Measurements from ENCODE around the gene PLXNC1. TPM values are rescaled to one million over a fixed set of nuclear protein-coding genes. Genes with fewer than 3 reads are reported as not detected.
A peak's percentile ranks its signal among the peaks of the same experiment; 100 is the strongest.
"Not testable (repeated sequence)": the region's sequence is repeated elsewhere in the genome, so short reads cannot be mapped to it uniquely, and the experiment has no call there.

PLXNC1 gene
- total RNA-seq, 2 donors from 2014 or later, result 14.7 to 20.6 TPM

DNA sequence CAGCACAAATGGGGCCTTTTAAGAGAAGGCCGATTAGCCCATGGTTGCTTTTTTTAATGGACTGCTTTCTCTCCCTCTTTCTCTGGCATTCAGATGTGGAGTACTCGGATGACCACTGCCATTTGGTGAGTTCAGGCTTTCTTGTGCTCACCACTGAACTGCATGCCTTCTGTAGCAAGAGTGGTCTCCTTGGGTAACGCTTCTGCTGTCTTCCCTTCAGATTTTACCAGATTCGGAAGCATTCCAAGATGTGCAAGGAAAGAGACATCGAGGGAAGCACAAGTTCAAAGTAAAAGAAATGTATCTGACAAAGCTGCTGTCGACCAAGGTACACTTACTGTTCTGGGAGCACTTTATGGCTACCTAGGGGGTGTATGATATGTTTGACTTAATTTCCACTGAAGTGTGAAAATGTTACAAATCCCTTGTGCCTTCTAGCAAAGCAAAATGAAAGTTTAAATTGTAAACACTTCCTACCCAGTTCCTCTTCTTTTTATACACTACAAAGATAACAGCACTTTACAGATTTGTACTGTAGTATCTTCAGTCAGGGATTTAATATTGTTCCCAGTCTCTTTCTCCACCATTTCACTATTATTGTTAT, 148.8 kb downstream of the PLXNC1 start:
- no peak for DNase-seq (ENCODE audit: low spot score)
- H3K36me3 Mint-ChIP-seq, result peaks cover 39% of the 10 kb centered on the region
- peaks cover 7 to 8% of the 10 kb centered on the region in 2 donors for H3K4me1 Mint-ChIP-seq (ENCODE audit: low read depth in 2 of 2)
- H3K9me3 Mint-ChIP-seq, result no peaks in the 10 kb centered on the region
- no peak overlapping the region for H3K4me3 Mint-ChIP-seq
- ATAC-seq, result no peak
- H3K27me3 Mint-ChIP-seq, result no peaks in the 10 kb centered on the region
- no peak overlapping the region for H3K27ac Mint-ChIP-seq

DNA sequence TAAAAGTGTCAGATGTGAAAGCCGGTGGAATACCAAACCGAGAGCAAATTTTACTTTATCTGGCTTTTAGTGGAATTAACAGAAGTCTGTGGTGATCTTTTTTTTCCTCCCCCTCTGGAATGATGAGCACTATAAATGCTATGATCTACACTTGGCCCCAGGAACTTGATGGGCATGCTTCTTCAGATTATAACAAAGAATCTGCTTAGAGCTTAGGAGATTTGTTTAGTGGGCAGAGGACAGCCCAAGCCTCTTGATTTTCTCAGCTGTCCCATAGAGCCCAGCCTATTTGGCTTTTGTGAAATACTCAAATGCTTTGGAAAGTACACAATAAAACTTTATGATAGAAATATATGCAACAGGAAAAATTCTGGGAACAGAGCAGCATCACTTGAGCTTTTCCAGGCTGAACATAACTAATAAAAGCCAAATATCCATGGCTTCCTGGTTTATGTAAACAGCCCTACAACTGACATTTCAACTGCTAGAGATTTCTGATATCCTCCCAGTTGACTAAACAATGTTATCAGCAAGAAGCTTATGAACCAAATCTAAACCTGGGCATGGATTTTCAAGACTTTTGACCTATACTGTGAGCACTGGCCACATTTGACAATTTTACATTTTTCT, 149.6 kb downstream of the PLXNC1 start:
- H3K27ac Mint-ChIP-seq, result no peak overlapping the region
- no peaks in the 10 kb centered on the region for H3K27me3 Mint-ChIP-seq
- H3K4me1 Mint-ChIP-seq (ENCODE audit: low read depth in 2 of 2), result peaks cover 11 to 12% of the 10 kb centered on the region in 2 donors
- DNase-seq (ENCODE audit: low spot score), result no peak
- ATAC-seq, result no peak
- H3K9me3 Mint-ChIP-seq, result no peaks in the 10 kb centered on the region
- no peak overlapping the region for H3K4me3 Mint-ChIP-seq
- peaks cover 42% of the 10 kb centered on the region for H3K36me3 Mint-ChIP-seq

DNA sequence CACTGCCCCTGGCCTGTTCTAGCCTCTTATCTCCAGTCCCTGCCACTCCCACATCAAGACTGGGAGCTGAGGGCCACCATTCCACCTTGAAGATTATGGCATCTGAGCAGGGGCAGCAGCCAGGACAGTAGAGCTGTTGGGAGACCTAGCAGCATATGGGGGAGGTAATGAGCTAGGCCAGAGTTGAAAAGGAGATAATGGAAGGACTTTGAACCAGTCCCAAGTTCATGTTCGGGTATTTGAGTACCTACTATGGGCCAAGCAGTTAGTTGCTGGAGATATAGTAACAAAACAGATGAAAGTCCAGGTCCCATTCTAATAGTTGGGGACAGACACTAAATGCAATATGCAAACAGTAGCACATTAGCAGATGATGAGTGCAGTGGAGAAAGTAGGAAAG, 151.5 kb downstream of the PLXNC1 start:
- Mint-ChIP-seq H3K4me3 (no peak overlapping the region), H3K27ac (no peak overlapping the region)
- ATAC-seq, result no peak

DNA sequence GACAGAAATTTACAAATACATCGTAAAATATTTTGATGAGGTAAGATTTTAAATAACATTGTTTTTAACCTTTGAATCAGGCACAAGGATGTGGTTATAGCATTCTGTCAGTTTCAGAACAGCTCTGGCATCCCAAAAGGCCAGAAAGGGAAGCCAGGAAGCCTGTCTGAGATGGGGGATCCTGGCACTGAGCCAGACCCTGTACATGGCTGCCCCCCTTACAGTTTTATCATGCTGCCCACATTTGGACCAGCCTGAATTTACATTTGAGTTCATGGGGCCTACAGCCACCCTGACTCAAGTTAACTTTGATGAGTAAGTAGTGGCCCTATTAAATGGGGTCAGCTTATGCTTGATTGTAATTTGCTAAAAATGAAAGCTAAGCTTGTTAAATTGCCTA, 155.6 kb downstream of the PLXNC1 start:
- ATAC-seq, result peak in 1 of 2 donors; percentile 14
- no peaks in the 10 kb centered on the region for H3K9me3 Mint-ChIP-seq
- H3K36me3 Mint-ChIP-seq, result peaks cover 44% of the 10 kb centered on the region
- H3K4me3 Mint-ChIP-seq, result peak overlapping the region; percentile 78
- H3K27ac Mint-ChIP-seq, result no peak overlapping the region
- H3K27me3 Mint-ChIP-seq, result no peaks in the 10 kb centered on the region
- no peak for DNase-seq (ENCODE audit: low spot score)
- H3K4me1 Mint-ChIP-seq (ENCODE audit: low read depth in 2 of 2), result peaks cover 24 to 36% of the 10 kb centered on the region in 2 donors

More for the DNA sequence above, 151.5 kb downstream of the PLXNC1 start:
- peaks cover 38% of the 10 kb centered on the region for H3K36me3 Mint-ChIP-seq
- DNase-seq (ENCODE audit: low spot score), result no peak
- H3K9me3 Mint-ChIP-seq, result no peaks in the 10 kb centered on the region
- peaks cover 14 to 19% of the 10 kb centered on the region in 2 donors for H3K4me1 Mint-ChIP-seq (ENCODE audit: low read depth in 2 of 2)
- no peaks in the 10 kb centered on the region for H3K27me3 Mint-ChIP-seq

DNA sequence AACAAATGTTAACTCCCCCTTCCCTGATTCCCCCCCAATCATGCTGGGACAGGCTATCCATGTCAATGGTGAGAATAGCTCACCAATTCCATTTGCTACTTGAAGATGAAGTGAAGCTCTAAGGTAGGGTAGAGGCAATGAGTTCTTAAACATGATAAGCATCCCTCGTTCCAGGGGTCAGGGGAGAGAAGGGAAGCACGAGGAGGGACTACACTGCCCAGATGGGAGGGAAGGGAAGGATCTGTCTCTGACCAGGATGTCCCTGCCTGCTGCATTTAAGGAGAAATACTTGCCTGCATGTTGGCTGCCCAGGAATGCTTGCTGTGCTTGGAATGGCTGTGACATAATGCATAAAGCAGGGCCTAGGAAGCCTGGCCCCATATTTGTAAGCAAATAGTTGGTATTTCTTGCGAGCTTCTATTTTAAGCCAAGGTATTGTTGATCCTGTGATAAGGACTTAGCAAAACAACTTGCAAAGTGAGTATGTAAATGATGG, 156.2 kb downstream of the PLXNC1 start:
- ATAC-seq, result no peak
- H3K9me3 Mint-ChIP-seq, result no peaks in the 10 kb centered on the region
- no peak for DNase-seq (ENCODE audit: low spot score)
- H3K27me3 Mint-ChIP-seq, result no peaks in the 10 kb centered on the region
- H3K4me3 Mint-ChIP-seq, result peak overlapping the region; percentile 78
- peaks cover 24 to 42% of the 10 kb centered on the region in 2 donors for H3K4me1 Mint-ChIP-seq (ENCODE audit: low read depth in 2 of 2)
- peaks cover 47% of the 10 kb centered on the region for H3K36me3 Mint-ChIP-seq
- H3K27ac Mint-ChIP-seq, result no peak overlapping the region

DNA sequence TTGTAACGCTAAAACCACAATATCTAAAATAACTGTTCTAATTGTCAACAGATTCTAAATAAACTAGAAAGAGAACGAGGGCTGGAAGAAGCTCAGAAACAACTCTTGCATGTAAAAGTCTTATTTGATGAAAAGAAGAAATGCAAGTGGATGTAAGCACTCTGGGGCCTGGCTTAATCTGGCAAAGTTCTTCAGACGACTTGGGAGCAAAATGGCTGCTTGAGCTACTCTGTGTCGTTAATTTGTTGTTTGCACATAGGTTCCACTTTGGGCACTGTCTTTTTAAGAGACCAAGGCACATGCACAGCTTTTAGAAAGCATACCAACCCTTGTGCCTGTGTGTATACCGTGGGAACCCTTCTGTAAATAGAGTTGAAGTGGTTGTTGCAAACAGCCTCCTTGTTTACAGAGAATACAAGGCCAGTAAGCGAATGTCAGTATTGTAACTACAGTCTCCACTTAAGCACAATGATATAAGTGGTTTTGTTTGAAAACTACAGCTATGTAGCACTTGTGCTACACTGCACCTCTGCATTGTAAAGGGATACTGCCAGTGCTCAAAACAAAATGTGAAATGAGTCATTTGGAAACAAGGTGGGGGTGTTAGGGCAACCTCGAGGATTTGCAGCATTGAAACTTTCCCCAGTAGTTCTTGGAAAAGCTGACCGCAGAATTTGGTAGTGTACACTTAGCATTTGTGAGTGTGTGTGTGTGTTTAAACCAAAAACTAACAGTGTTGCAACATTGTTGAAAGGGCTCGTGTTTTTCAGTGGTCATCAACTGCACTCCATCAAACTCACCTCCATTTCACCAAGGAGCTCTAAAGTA, 157.0 kb downstream of the PLXNC1 start:
- Mint-ChIP-seq H3K27ac (peak overlapping the region; percentile 74 to 82), H3K4me1 (ENCODE audit: low read depth in 2 of 2) (peaks cover 24 to 46% of the 10 kb centered on the region in 2 donors), H3K4me3 (peak overlapping the region; percentile 78), H3K27me3 (no peaks in the 10 kb centered on the region), H3K36me3 (peaks cover 44% of the 10 kb centered on the region), H3K9me3 (no peaks in the 10 kb centered on the region)
- peak; percentile 72 for DNase-seq (ENCODE audit: low spot score)
- ATAC-seq, result peak; percentile 90 to 92

DNA sequence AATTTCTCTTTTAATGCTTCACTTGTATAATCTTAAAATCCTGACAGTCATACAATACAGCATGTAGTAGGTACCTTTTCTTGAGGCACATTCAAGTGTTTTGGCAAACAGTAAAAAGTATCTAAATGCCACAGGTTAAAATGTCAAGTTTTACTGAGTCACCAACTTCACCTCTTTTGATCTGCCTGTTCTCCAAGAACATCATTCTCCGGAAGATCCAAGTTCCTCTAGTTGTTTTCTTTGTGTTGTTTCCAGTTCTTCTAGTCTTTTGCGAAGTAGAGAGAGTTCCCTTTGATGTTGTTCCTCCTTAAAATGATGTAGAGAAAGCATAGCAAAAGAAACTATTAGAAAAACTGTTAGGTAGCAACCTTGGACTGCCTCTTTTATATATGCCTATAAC, 160.2 kb downstream of the PLXNC1 start:
- no peak for ATAC-seq
- Mint-ChIP-seq H3K4me3 (no peak overlapping the region), H3K9me3 (no peaks in the 10 kb centered on the region), H3K36me3 (peaks cover 30% of the 10 kb centered on the region), H3K4me1 (ENCODE audit: low read depth in 2 of 2) (peaks cover 16 to 36% of the 10 kb centered on the region in 2 donors), H3K27me3 (no peaks in the 10 kb centered on the region), H3K27ac (peak overlapping the region in 1 of 2 donors; percentile 33)
- no peak for DNase-seq (ENCODE audit: low spot score)

DNA sequence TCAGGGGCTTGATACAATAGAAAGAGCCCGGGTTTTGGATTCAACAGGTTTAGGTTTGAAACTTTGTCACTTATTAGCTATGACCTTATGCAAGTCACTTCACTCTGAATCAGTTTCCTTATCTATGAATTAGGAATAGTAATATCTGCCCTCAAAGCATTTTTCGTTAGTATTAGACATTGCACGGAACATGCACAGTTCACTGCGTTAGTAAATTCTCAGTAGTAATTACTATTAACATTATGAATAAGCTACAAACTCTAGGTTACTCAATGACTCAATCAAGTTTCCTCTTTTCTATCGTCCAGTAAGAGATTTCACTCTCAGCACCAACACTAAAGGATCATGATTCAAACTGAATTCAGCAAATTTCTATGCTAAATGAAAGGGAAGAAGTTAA, 161.0 kb downstream of the PLXNC1 start:
- peak overlapping the region; percentile 5 for H3K4me3 Mint-ChIP-seq
- DNase-seq (ENCODE audit: low spot score) (no peak), ATAC-seq (peak in 1 of 2 donors; percentile 67)
- peaks cover 15 to 34% of the 10 kb centered on the region in 2 donors for H3K4me1 Mint-ChIP-seq (ENCODE audit: low read depth in 2 of 2)
- peaks cover 30% of the 10 kb centered on the region for H3K36me3 Mint-ChIP-seq
- no peaks in the 10 kb centered on the region for H3K27me3 Mint-ChIP-seq
- H3K27ac Mint-ChIP-seq, result peak overlapping the region in 1 of 2 donors; percentile 33
- no peaks in the 10 kb centered on the region for H3K9me3 Mint-ChIP-seq

DNA sequence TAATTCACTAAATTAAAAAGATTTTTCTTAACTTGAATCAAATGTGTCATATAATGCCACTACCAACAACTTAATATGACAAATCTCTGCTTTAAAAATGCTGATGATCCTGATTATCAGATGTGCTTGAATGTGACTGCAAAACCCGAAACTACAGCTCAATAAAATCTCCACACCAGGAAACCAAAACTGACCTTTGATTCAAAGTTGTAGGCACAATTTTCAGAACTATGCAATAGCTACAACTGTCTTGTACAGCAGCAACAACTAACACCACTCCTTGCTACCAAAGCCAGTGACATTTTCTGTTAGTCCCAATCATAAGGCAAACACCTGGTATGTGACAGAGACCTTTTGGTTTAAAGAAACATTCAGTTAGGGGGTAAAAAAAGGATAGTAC, 164.0 kb downstream of the PLXNC1 start:
- Mint-ChIP-seq H3K27me3 (no peaks in the 10 kb centered on the region), H3K9me3 (peaks cover 6% of the 10 kb centered on the region), H3K4me1 (ENCODE audit: low read depth in 2 of 2) (peaks cover 0 to 18% of the 10 kb centered on the region in 2 donors), H3K36me3 (peaks cover 18% of the 10 kb centered on the region), H3K4me3 (no peak overlapping the region), H3K27ac (no peak overlapping the region)
- ATAC-seq (no peak), DNase-seq (ENCODE audit: low spot score) (no peak)

DNA sequence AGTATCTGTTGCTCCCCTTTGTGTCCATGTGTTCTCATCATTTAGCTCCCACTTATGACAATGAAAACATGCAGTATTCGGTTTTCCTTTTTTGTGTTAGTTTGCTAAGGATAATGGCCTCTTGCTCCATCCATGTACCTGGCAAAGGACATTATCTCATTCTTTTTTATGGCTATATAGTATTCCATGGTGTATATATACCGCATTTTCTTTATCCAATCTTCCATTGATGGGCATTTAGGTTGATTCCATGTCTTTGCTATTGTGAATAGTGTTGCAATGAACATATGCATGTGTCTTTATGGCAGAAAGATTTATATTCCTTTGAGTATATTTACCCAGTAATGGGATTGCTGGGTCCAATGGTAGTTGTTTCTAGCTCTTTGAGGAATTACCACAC, 168.2 kb downstream of the PLXNC1 start:
- not testable (repeated sequence) for H3K27ac Mint-ChIP-seq; H3K4me3 Mint-ChIP-seq; DNase-seq (ENCODE audit: low spot score); ATAC-seq; H3K4me1 Mint-ChIP-seq (ENCODE audit: low read depth in 2 of 2); H3K27me3 Mint-ChIP-seq
- Mint-ChIP-seq H3K9me3 (peaks cover 40% of the 10 kb centered on the region), H3K36me3 (peaks cover 45% of the 10 kb centered on the region)

DNA sequence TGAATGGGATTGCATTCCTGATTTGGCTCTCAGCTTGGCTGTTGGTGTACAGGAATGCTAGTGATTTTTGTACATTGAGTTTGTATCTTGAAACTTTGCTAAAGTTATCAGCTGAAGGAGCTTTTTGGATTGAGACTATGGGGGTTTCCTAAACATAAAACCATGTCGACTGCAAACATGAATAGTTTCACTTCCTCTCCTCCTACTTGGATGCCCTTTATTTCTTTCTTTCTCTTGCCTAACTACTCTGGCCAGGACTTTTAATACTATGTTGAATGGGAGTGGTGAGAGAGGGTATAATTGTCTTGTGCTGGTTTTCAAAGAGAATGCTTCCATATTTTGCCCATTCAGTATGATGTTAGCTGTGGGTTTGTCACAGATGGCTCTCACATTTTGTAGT, 169.8 kb downstream of the PLXNC1 start:
- peaks cover 0 to 5% of the 10 kb centered on the region in 2 donors for H3K4me1 Mint-ChIP-seq (ENCODE audit: low read depth in 2 of 2)
- no peaks in the 10 kb centered on the region for H3K27me3 Mint-ChIP-seq
- no peak for ATAC-seq
- peaks cover 45% of the 10 kb centered on the region for H3K36me3 Mint-ChIP-seq
- DNase-seq (ENCODE audit: low spot score), result no peak
- H3K4me3 Mint-ChIP-seq, result no peak overlapping the region
- no peak overlapping the region for H3K27ac Mint-ChIP-seq
- H3K9me3 Mint-ChIP-seq, result peaks cover 40% of the 10 kb centered on the region

DNA sequence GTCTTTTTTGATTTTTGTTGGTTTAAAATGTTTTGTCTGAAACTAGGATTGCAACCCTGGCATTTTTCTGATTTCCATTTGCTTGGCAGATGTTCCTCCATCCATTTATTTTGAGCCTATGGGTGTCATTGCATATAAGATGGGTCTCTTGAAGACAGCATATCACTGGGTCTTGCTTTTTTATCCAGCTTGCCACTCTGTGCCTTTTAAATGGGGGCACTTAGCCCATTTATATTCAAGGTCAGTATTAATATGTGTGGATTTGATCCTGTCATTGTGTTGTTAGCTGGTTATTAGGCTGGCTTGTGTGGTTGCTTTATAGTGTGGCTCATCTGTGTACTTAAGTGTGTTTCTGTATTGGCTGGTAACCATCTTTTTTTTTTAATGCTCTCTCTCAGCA, 171.7 kb downstream of the PLXNC1 start:
- Mint-ChIP-seq H3K36me3 (peaks cover 52% of the 10 kb centered on the region), H3K9me3 (peaks cover 40% of the 10 kb centered on the region), H3K4me3 (no peak overlapping the region), H3K4me1 (ENCODE audit: low read depth in 2 of 2) (peaks cover 0 to 7% of the 10 kb centered on the region in 2 donors), H3K27me3 (no peaks in the 10 kb centered on the region), H3K27ac (no peak overlapping the region)
- DNase-seq (ENCODE audit: low spot score) (no peak), ATAC-seq (no peak)

DNA sequence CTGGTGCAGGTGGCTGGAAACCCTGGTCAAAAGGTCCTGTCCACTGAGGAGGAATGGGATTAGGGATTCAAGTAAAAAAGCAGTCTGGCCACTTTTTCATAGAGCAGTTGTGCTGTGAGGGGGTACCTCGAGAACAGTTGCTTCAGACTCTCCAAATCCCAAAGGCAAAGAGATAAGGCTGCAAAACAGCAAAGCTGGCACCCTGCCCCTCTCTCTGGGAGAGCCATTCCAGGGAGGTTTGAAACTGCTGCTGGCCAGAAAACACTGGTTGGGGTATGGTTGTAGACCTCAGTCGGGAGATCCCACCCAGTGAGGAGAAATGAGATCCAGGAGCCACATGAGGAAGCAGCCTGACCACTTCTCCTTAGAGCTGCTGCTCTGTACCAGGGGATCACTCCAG, 174.0 kb downstream of the PLXNC1 start:
- H3K4me1 Mint-ChIP-seq (ENCODE audit: low read depth in 2 of 2), result peaks cover 2 to 7% of the 10 kb centered on the region in 2 donors
- no peak for DNase-seq (ENCODE audit: low spot score)
- ATAC-seq, result no peak
- H3K27me3 Mint-ChIP-seq, result no peaks in the 10 kb centered on the region
- H3K27ac Mint-ChIP-seq, result no peak overlapping the region
- peaks cover 34% of the 10 kb centered on the region for H3K9me3 Mint-ChIP-seq
- H3K4me3 Mint-ChIP-seq, result no peak overlapping the region
- H3K36me3 Mint-ChIP-seq, result peaks cover 49% of the 10 kb centered on the region

DNA sequence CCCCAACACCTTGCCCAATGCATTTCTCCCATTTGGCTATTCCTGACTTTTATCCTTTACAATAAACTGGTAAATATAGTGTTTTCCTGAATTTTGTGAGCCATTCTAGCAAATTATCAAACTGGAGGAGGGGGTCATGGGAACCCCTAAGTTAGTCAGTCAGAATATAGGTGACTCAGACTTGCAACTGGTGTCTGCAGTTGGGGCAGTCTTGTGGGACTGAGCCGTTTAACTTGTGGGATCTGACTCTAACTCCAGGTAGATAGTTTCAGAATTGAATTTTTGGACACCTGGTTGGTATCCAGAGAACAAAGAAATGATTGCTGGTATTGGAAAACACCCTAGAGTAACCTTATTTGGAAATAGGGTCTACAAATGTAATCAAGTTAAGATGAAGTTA, 177.9 kb downstream of the PLXNC1 start:
- Mint-ChIP-seq H3K4me1 (ENCODE audit: low read depth in 2 of 2) (peaks cover 2 to 8% of the 10 kb centered on the region in 2 donors), H3K9me3 (peaks cover 3% of the 10 kb centered on the region), H3K36me3 (peaks cover 26% of the 10 kb centered on the region), H3K27ac (no peak overlapping the region), H3K4me3 (no peak overlapping the region), H3K27me3 (no peaks in the 10 kb centered on the region)
- no peak for DNase-seq (ENCODE audit: low spot score)
- no peak for ATAC-seq

All from natural killer cell treated with Interleukin-12 subunit alpha and Interleukin-12 subunit beta and Interleukin-15 and Interleukin-18, amount 100 ng/mL, for 72 hours (primary cell).